Measurements from ENCODE around the gene FAM200C. TPM values are rescaled to one million over a fixed set of nuclear protein-coding genes. Genes with fewer than 3 reads are reported as not detected.

Gene FAM200C
- total and polyA plus RNA-seq, 9 of the 15 experiments (the other 6 are each of a cell fraction or from before 2014, with no cell fraction given) = 1.3 to 7.0 (median 1.8) TPM

DNA sequence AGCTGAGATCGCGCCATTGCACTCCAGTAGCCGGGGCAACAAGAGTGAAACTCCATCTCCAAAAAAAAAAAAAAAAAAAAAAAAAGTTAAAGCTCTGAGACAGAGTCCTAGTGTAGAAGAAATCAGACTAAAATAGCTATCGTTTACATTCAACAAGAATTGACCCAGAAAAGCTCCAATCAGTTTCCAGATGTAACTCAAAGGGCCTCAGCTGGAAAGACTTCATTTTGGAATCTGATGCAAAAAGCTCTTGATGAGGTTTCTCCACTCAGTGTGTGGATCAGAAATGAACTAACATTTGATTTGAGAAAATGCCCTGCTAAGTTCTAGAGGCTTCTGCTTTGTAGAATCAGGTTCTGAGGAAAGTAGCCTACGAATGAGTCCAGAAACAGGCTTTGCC, 22.2 kb downstream of the FAM200C start (continued):
- no peak for TF ChIP-seq ELF4 (CRISPR knock-in tag; IDR thresholded peaks at IDR 0.05)
- TF ChIP-seq ESRRB (CRISPR knock-in tag; IDR thresholded peaks at IDR 0.05; ENCODE audit: borderline replicate concordance) = no peak
- no peak for TF ChIP-seq TCF7L2 (IDR thresholded peaks at IDR 0.05; ENCODE audit: low read depth, low read length)

DNA sequence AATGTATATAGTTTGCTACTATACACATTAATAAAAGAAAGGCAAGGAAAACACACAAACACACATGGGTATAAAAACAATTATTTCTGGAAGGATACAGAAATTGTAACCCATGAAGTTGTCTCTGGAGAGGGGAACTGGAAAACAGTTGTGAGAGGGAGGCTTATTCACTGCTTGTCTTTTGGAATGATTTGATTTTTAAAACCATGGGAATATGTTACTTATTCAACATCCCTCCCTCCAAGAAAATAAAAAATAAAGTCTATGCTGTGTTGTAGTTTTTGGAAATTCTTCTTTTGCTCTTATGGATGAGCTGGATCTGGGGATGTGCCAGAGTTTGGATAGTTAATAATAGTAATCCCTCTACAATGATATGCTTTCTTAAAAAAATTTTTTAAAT, 23.4 kb downstream of the FAM200C start:
- FAIRE-seq (no peak), DNase-seq (ENCODE audit: extremely low read depth in 1 of 4, low spot score in 3 of 4) (no peak), ATAC-seq (no peak)
- peaks cover 5 to 17% of the 10 kb centered on the region in 2 experiments; a peak in 3 of 5 replicates for H3K27me3 ChIP-seq (ENCODE audit: control insufficient read depth in 2 of 2, insufficient read depth in 2 of 2, low read length in 2 of 2)
- H3K79me2 ChIP-seq (ENCODE audit: control insufficient read depth, insufficient read depth, low read length) = no peaks in the 10 kb centered on the region
- no peaks in the 10 kb centered on the region for H3K9me3 ChIP-seq (replicated peaks; ENCODE audit: control insufficient read depth, insufficient read depth, low read depth, low read length)
- H3K4me1 ChIP-seq (replicated peaks in 1 of 2; ENCODE audit: control insufficient read depth in 2 of 2, insufficient read depth in 2 of 2, low read length in 2 of 2) = 0 out of 5 replicates have a peak, but pooled peaks cover 0 to 5% of the 10 kb centered on the region in 2 experiments
- in situ Hi-C loops (cut with MboI) = no loop called here
- no peak overlapping the region for H2AFZ ChIP-seq (ENCODE audit: low read depth, low read length)
- POLR2A ChIA-PET = no interaction called here
- no peaks in the 10 kb centered on the region for H4K20me1 ChIP-seq (replicated peaks; ENCODE audit: control insufficient read depth, insufficient read depth, low read length)
- no peak overlapping the region for H3K9ac ChIP-seq (ENCODE audit: insufficient read depth in 1 of 2, low read depth in 2 of 2, low read length in 2 of 2)
- H3K4me3 ChIP-seq = no peak overlapping the region
- CTCF ChIA-PET (ENCODE audit: low intra/inter-chr PET ratio) = interaction anchor here (0.6 kb wide), 1 partner anchor 13 kb away, joined by 4 read pairs; no protein-coding TSS in a partner anchor
- H3K9me1 ChIP-seq (ENCODE audit: control insufficient read depth, insufficient read depth, low read length) = peaks cover 3% of the 10 kb centered on the region
- no peak overlapping the region for H3K4me2 ChIP-seq (ENCODE audit: insufficient read depth, low read length)
- intact Hi-C loops (cut with micrococcal nuclease) = no loop called here
- H3K36me3 ChIP-seq (ENCODE audit: control insufficient read depth, insufficient read depth, low read length) = no peaks in the 10 kb centered on the region
- H3K27ac ChIP-seq (ENCODE audit: extremely low read depth, low read depth, low read length) = no peak overlapping the region
- BruUV-seq (replicated peaks) = no TSS peak
- TF ChIP-seq ZNF699 (CRISPR knock-in tag; IDR thresholded peaks at IDR 0.05; ENCODE audit: insufficient replicate concordance) (no peak), NFXL1 (CRISPR knock-in tag; IDR thresholded peaks at IDR 0.05) (no peak), MYNN (IDR thresholded peaks at IDR 0.05) (no peak), MYNN (CRISPR knock-in tag; IDR thresholded peaks at IDR 0.05) (no peak), CCNT2 (IDR thresholded peaks at IDR 0.05; ENCODE audit: borderline replicate concordance, extremely low read depth, insufficient read length, low read depth, low read length) (no peak), MEF2A (IDR thresholded peaks at IDR 0.05; ENCODE audit: control insufficient read depth, low read depth, low read length) (no peak), IRF2 (CRISPR knock-in tag; IDR thresholded peaks at IDR 0.05) (no peak), ZNF23 (CRISPR knock-in tag; IDR thresholded peaks at IDR 0.05) (no peak), ZNF586 (CRISPR knock-in tag; conservative IDR thresholded peaks at IDR 0.05) (no peak), ZNF184 (CRISPR knock-in tag; IDR thresholded peaks at IDR 0.05) (no peak), PPARD (CRISPR knock-in tag; IDR thresholded peaks at IDR 0.05) (no peak), KLF16 (IDR thresholded peaks at IDR 0.05) (no peak), BRD4 (IDR thresholded peaks at IDR 0.05) (no peak)
- TF ChIP-seq, protein P1, sequence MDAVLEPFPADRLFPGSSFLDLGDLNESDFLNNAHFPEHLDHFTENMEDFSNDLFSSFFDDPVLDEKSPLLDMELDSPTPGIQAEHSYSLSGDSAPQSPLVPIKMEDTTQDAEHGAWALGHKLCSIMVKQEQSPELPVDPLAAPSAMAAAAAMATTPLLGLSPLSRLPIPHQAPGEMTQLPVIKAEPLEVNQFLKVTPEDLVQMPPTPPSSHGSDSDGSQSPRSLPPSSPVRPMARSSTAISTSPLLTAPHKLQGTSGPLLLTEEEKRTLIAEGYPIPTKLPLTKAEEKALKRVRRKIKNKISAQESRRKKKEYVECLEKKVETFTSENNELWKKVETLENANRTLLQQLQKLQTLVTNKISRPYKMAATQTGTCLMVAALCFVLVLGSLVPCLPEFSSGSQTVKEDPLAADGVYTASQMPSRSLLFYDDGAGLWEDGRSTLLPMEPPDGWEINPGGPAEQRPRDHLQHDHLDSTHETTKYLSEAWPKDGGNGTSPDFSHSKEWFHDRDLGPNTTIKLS (IDR thresholded peaks at IDR 0.05; ENCODE audit: borderline replicate concordance, low read depth) = no peak
- TF ChIP-seq, protein P2, sequence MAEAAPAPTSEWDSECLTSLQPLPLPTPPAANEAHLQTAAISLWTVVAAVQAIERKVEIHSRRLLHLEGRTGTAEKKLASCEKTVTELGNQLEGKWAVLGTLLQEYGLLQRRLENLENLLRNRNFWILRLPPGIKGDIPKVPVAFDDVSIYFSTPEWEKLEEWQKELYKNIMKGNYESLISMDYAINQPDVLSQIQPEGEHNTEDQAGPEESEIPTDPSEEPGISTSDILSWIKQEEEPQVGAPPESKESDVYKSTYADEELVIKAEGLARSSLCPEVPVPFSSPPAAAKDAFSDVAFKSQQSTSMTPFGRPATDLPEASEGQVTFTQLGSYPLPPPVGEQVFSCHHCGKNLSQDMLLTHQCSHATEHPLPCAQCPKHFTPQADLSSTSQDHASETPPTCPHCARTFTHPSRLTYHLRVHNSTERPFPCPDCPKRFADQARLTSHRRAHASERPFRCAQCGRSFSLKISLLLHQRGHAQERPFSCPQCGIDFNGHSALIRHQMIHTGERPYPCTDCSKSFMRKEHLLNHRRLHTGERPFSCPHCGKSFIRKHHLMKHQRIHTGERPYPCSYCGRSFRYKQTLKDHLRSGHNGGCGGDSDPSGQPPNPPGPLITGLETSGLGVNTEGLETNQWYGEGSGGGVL (CRISPR knock-in tag; IDR thresholded peaks at IDR 0.05) = no peak
- TF ChIP-seq, protein P3, sequence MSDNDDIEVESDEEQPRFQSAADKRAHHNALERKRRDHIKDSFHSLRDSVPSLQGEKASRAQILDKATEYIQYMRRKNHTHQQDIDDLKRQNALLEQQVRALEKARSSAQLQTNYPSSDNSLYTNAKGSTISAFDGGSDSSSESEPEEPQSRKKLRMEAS (CRISPR knock-in tag; IDR thresholded peaks at IDR 0.05) = no peak

Data from K562 (cell line).